HCEC 1CT (cell line): ENCODE data around the gene PROKR1.

Experiments
- DNase-seq: peaks from one replicate; pipeline ENCODE4 v3.0.0-alpha.2; 2017

Gene PROKR1

GRCh38 chr2:68700560-68700959 is 57.2 kb downstream of the PROKR1 start:
- DNase-seq = no peak

DNA sequence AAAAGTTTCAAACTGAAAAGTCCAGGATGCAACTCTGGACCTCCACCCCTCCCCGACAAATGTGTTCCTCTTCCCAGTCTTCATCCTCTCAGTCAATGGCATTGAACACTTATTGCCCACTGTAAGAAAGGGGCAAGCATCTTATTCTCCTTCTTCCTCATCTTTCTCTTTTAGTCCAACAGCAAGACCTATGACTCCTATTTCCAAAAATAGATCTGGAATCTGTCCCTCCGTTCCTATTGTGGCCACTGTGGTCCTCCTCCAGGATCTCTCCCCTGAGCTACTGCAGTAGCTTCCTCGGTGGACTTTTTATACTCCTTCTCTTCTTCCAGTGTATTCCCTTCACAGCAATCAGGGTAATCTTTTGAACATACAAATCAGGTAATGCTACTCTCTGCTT is 63.3 kb downstream of the PROKR1 start:
- no peak for DNase-seq
